SK-N-SH treated with all-trans-retinoic acid at 6 μM for 48 hours (cell line): ENCODE data around the gene SEMA4A.
"Not testable (repeated sequence)": the region's sequence is repeated elsewhere in the genome, so short reads cannot be mapped to it uniquely, and the experiment has no call there.

Experiments
- ATAC-seq: fragments of 200-7000 bp; cut with Tn5 transposase; 3 replicates; pipeline ENCODE4 v1.9.1; 2020; ENCODE audit warnings: mild to moderate bottlenecking, moderate library complexity
- CREB5 ChIP-seq: fragments of 250-450 bp; sonication (Bioruptor Pico); IDR thresholded peaks from 2 replicates; pipeline ENCODE4 v1.5.1; 2020; ENCODE audit warnings: low read depth, mild to moderate bottlenecking, moderate library complexity
- CSRNP3 ChIP-seq: fragments of 250-450 bp; sonication (Bioruptor Pico); IDR thresholded peaks from 2 replicates; pipeline ENCODE4 v1.5.1; 2021; ENCODE audit warnings: mild to moderate bottlenecking, moderate library complexity
- GLIS3 ChIP-seq: fragments of 250-450 bp; sonication (Bioruptor Pico); IDR thresholded peaks from 2 replicates; pipeline ENCODE4 v1.5.0; 2020; ENCODE audit warnings: mild to moderate bottlenecking, moderate library complexity
- ISL1 ChIP-seq: fragments of 250-450 bp; sonication (Bioruptor Pico); IDR thresholded peaks from 2 replicates; pipeline ENCODE4 v2.1.2; 2022; ENCODE audit warnings: mild to moderate bottlenecking, moderate library complexity
- OSR1 ChIP-seq: fragments of 250-450 bp; sonication (Bioruptor Pico); IDR thresholded peaks from 2 replicates; pipeline ENCODE4 v1.8.0; 2022; ENCODE audit warnings: moderate library complexity, mild to moderate bottlenecking, inconsistent platforms
- SNAI2 ChIP-seq: fragments of 250-450 bp; sonication (Bioruptor Pico); IDR thresholded peaks from 2 replicates; pipeline ENCODE4 v1.5.0; 2020; ENCODE audit warnings: mild to moderate bottlenecking, moderate library complexity
- TOX ChIP-seq: fragments of 250-450 bp; sonication (Bioruptor Pico); IDR thresholded peaks from 2 replicates; pipeline ENCODE4 v1.8.0; 2021; ENCODE audit warnings: mild to moderate bottlenecking, moderate library complexity, borderline replicate concordance
- ZC3H10 ChIP-seq: fragments of 250-450 bp; sonication (Bioruptor Pico); IDR thresholded peaks from 2 replicates; pipeline ENCODE4 v1.5.1; 2021; ENCODE audit warnings: mild to moderate bottlenecking, moderate library complexity
- ZFP3 ChIP-seq: fragments of 250-450 bp; sonication (Bioruptor Pico); IDR thresholded peaks from 2 replicates; pipeline ENCODE4 v1.5.0; 2020; ENCODE audit warnings: mild to moderate bottlenecking, moderate library complexity
- ZFP30 ChIP-seq: fragments of 450-650 bp; formaldehyde crosslinking; IDR thresholded peaks from 2 replicates; pipeline ENCODE4 v1.5.0; 2022; ENCODE audit warnings: mild to moderate bottlenecking, moderate library complexity
- ZNF565 ChIP-seq: fragments of 450-650 bp; formaldehyde crosslinking; conservative IDR thresholded peaks from 2 replicates; pipeline ENCODE4 v1.5.0; 2020; ENCODE audit warnings: low read depth, mild to moderate bottlenecking, moderate library complexity
- ZNF8 ChIP-seq: fragments of 450-650 bp; formaldehyde crosslinking; IDR thresholded peaks from 2 replicates; pipeline ENCODE4 v1.5.0; 2020; ENCODE audit warnings: mild to moderate bottlenecking, moderate library complexity
- TF ChIP-seq, protein P1 (sequence below): fragments of 250-450 bp; sonication (Bioruptor Pico); IDR thresholded peaks from 2 replicates; pipeline ENCODE4 v1.8.0; 2020; ENCODE audit warnings: mild to moderate bottlenecking, moderate library complexity, borderline replicate concordance

Gene SEMA4A

DNA sequence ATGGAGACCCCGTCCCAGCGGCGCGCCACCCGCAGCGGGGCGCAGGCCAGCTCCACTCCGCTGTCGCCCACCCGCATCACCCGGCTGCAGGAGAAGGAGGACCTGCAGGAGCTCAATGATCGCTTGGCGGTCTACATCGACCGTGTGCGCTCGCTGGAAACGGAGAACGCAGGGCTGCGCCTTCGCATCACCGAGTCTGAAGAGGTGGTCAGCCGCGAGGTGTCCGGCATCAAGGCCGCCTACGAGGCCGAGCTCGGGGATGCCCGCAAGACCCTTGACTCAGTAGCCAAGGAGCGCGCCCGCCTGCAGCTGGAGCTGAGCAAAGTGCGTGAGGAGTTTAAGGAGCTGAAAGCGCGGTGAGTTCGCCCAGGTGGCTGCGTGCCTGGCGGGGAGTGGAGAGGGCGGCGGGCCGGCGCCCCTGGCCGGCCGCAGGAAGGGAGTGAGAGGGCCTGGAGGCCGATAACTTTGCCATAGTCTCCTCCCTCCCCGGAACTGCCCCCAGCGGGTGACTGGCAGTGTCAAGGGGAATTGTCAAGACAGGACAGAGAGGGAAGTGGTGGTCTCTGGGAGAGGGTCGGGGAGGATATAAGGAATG, 38.4 kb upstream of the SEMA4A start:
- TF ChIP-seq ZNF565 = no peak
- no peak for ATAC-seq

DNA sequence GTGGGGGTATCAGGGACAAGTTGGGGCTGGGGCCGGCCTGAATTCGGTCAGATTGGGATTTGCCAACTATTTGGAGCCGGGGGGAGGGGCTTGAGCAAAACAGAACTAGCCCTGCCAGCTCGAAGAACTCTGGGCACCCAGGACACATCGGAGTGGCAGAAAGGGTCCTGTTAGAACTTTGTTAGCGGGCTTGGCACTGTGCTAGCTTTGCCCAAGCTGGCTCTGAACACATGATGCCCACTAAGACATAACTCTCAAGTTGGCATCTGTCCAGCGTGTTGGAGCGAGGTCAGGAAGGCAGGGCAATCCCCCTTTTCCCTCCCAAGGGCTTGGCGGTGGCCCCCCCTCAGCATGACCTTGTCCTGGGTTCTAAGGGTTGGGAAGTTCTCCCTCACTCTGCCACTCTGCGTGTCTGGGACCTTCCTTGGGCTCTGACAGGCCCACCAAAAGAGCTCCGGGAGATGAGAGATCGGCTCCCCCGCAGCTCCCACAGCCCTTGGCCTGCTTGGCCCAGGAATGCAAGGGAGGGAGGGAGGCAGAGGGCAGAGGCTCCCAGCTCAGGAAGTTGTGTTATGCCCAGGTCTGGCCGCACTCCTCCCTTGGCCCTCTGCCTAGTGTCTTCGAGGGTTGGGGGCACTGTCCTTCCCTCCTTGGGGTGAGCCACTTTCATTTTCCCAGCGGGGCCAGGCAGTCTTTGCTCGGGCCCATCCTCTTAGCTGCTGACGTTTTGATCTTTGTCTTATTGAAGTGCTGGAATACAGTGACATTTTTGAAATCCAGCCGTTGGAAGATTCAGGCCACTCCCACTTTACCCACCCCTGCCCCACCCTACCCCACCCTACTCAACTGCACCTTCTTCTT, 37.6 kb upstream of the SEMA4A start:
- peak; percentile 6 for ATAC-seq
- TF ChIP-seq ZC3H10 = 0 out of 2 replicates have a peak, but pooled peaks have one; percentile 37
- no peak for TF ChIP-seq CREB5 (CRISPR knock-in tag)
- TF ChIP-seq, protein P1, sequence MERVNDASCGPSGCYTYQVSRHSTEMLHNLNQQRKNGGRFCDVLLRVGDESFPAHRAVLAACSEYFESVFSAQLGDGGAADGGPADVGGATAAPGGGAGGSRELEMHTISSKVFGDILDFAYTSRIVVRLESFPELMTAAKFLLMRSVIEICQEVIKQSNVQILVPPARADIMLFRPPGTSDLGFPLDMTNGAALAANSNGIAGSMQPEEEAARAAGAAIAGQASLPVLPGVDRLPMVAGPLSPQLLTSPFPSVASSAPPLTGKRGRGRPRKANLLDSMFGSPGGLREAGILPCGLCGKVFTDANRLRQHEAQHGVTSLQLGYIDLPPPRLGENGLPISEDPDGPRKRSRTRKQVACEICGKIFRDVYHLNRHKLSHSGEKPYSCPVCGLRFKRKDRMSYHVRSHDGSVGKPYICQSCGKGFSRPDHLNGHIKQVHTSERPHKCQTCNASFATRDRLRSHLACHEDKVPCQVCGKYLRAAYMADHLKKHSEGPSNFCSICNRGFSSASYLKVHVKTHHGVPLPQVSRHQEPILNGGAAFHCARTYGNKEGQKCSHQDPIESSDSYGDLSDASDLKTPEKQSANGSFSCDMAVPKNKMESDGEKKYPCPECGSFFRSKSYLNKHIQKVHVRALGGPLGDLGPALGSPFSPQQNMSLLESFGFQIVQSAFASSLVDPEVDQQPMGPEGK = peak; percentile 66; the same call in 1 of the 2 replicates
- TF ChIP-seq, all 23 proteins: peak for 2

- not testable (repeated sequence) for ATAC-seq
Measured at GRCh38 chr1:156116731-156117130, 36.7 kb upstream of the SEMA4A start.

DNA sequence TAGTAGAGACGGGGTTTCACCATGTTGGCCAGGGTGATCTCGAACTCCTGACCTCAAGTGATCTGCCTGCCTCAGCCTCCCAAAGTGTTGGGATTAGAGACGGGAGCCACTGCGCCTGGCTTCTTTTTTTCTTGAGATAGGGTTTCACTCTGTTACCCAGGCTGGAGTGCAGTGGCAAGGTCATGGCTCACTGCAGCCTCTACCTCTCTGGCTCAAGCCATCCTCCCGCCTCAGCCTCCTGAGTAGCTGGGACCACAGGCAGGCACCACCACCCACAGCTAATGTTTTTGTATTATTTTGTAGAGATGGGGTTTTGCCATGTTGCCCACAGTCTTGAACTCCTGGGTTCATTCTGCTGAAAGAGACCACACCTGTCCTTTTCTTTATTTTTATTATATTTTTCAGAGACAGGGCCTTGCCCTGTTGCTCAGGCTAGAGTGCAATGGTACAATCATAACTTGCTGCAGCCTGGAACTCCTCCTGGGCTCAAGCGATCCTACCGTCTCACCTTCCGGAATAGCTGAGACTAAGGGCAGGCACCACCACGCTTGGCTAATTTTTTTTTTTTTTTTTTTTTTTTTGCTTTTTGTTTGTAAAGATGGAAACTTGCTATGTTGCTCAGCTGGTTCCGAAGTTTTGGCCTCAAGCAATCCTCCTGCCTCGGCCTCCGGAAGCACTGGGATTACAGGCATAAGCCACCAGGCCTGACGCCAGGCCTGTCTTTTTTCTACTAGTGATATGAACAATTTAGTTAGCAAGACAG, 35.8 kb upstream of the SEMA4A start:
- no peak for ATAC-seq
- TF ChIP-seq ZNF8 (CRISPR knock-in tag) (no peak), ZNF565 (no peak), SNAI2 (no peak), ISL1 (CRISPR knock-in tag) (no peak)
- TF ChIP-seq, protein P1 = no peak

DNA sequence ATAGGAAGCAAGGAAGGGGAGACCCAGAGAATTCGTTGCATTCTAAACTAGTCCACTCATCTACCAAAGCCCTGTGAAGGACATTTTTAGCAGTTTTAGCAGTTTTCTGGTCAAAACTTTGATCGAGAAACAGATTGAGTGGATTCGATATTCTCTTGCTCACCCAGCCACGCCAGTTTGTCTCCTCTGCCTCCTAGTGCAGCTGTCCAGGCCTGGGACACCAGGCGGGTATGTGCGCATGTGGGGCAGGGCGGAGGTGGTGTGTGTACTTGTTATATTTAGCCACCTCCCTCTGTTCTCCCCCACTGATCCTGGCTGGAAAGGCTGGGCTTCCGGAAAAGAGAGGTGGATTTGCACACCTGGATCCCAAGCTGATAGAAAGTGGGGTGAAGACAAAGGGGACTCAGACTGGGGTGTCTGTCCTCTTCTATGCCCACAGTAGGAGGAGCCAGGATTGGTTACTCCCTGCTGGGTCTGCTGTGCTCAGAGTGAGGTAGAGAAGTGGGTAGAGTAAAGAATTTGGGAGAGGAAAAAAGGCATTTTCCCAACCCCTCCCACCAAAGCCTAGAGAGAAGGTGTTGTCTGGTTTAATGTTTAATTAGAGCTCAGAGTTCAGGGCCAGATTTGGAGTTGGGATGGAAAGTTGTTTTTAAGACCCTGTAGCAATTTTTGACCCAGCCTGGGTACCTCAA, 35.1 kb upstream of the SEMA4A start:
- TF ChIP-seq OSR1 (CRISPR knock-in tag) (no peak), ZFP30 (no peak), CSRNP3 (no peak), TOX (CRISPR knock-in tag) (no peak), ZNF8 (CRISPR knock-in tag) (no peak), ZFP3 (CRISPR knock-in tag) (no peak)
- no peak for ATAC-seq

DNA sequence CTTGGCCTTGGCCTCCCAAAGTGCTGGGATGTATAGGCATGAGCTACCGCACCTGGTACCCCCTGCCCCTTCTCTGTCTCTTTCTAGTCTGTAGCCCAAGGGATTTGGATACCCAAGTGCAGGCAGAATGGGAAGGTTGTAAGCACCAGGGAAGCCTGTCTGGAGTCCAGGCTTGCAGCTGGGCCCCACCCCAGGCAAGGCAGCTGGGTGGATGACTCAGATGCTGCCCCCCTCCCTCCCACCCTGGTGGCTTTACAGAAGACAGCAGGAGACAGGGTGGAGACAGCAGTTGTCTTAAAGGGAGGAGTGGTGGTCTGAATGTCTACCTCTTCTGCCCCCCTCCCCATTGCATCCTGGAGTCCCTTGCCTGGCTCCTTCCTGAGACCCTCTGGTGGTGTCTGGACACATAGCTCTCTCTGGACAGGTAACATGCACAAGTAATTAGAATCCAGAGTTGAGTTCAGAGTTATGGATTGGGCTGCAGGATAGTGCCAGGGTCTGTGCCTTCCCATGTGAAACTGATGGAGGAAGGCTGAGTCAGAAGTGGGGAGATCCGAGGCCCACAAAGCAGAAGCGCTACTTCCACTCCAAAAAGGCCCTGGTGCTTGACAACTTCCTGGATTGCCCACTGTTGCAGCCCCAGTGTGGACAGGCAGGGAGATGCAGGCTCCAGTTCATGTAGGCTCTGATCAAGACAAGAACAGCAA, 33.7 kb upstream of the SEMA4A start:
- TF ChIP-seq, protein P1 = peak; percentile 56; the same call in 1 of the 2 replicates
- TF ChIP-seq GLIS3 (CRISPR knock-in tag) = no peak
- peak; percentile 3 for ATAC-seq
